Cardiac muscle cell (in vitro differentiated cells and primary cell): ENCODE results near the gene CERT1. TPM values are rescaled to one million over a fixed set of nuclear protein-coding genes. Genes with fewer than 3 reads are reported as not detected.

Source experiments
- DNase-seq, 2 donors: peaks; one replicate each; pipeline versions ENCODE4 v3.0.0 to v3.0.0-alpha.2; 2010 to 2017; ENCODE audit warnings: low read depth in 1 of 2, low spot score in 1 of 2
- H3K27ac ChIP-seq: fragments of 200-600 bp; sonication (generic); 2 replicates; pipeline ENCODE4 v1.5.1; 2016
- H3K27me3 ChIP-seq: fragments of 200-600 bp; sonication (generic); 2 replicates; pipeline ENCODE4 v1.6.0; 2016; ENCODE audit warnings: control low read depth
- H3K36me3 ChIP-seq: fragments of 200-600 bp; sonication (generic); 2 replicates; pipeline ENCODE4 v1.5.1; 2016; ENCODE audit warnings: control low read depth
- H3K4me1 ChIP-seq: fragments of 200-600 bp; sonication (generic); 2 replicates; pipeline ENCODE4 v1.8.1; 2017; ENCODE audit warnings: low read depth, mild to moderate bottlenecking, mixed run types
- H3K4me3 ChIP-seq: fragments of 200-600 bp; sonication (generic); 2 replicates; pipeline ENCODE4 v1.5.1; 2016; ENCODE audit warnings: mild to moderate bottlenecking
- H3K9me3 ChIP-seq: fragments of 200-600 bp; sonication (generic); 2 replicates; pipeline ENCODE4 v1.5.1; 2017; ENCODE audit warnings: low read depth, mild to moderate bottlenecking, control low read depth
- CTCF ChIP-seq: IDR thresholded peaks from 2 replicates; pipeline ENCODE4 v1.5.1; 2012; ENCODE audit warnings: low read depth, mild to moderate bottlenecking, low read length
- polyA plus RNA-seq: library from polyadenylated mRNA; unstranded; fragments of >200 nt; fragmentation: Nextera tagmentation; extraction: Ambion mirVana; gene quantifications from 2 replicates; pipeline ENCODE4 v1.2.1, GENCODE V29; 2016
- total RNA-seq: library from RNA; depleted of rRNA; stranded (reverse); fragments of >200 nt; gene quantifications from 2 replicates; pipeline ENCODE4 v1.2.3, GENCODE V29; 2016

Gene CERT1
- total and polyA plus RNA-seq, 2 experiments from 2014 or later, result 12.8 to 17.5 TPM

DNA sequence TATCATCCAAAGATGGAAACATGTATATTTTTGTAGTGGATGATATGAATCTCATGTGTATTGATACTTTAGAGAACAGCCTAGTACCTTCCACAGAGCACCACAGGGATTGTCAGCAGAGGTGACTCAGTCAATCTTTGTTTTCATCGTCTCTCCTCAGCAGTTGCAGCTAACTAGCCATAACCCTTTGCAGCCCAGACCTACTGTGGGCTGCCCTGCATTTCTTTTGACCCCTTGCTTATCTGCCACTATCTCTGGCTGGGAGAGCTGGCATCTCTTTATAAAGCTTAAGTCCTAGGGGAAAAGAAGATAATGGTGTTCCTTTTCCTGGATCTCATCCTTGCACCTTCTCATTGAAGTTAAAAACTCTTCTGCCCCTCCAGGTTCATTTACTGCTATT is 145.7 kb downstream of the CERT1 start:
- no peak for TF ChIP-seq CTCF
- H3K27me3 ChIP-seq, result no peaks in the 10 kb centered on the region
- H3K36me3 ChIP-seq, result peaks cover 13% of the 10 kb centered on the region
- DNase-seq, result no peak
- no peak overlapping the region for H3K4me3 ChIP-seq
- H3K9me3 ChIP-seq, result no peaks in the 10 kb centered on the region
- H3K27ac ChIP-seq, result no peak overlapping the region
- H3K4me1 ChIP-seq, result no peaks in the 10 kb centered on the region

DNA sequence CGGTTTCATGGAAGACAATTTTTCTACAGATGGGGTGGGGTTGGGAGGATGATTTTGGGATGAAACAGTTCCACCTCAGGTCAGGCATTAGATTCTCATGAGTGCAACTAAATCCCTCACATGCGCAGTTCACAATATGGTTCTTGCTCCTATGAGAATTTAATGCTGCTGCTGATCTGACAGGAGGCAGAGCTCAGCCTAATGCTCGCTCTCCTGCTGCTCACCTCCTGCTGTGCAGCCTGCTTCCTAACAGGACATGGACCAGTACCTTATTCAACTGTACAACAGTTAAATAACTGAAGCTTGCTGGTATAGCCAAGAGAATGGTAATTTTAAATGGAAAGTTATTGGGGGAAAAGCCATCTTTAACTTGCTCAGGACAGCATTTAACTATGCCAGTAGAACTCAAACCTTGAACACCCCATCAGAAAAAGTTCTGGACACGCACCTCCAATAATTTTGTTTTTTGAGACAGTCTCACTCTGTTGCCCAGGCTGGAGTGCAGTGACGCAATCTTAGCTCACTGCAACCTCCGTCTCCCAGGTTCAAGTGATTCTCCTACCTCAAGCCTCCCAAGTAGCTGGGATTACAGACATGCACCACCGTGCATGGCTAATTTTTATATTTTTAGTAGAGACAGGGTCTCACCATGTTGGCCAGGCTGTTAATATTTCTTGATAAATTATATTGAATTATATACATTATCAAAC is 146.7 kb downstream of the CERT1 start:
- H3K9me3 ChIP-seq, result no peaks in the 10 kb centered on the region
- peaks cover 23% of the 10 kb centered on the region for H3K36me3 ChIP-seq
- H3K4me1 ChIP-seq, result no peaks in the 10 kb centered on the region
- TF ChIP-seq CTCF, result no peak
- no peak overlapping the region for H3K27ac ChIP-seq
- H3K4me3 ChIP-seq, result no peak overlapping the region
- no peak for DNase-seq
- no peaks in the 10 kb centered on the region for H3K27me3 ChIP-seq

DNA sequence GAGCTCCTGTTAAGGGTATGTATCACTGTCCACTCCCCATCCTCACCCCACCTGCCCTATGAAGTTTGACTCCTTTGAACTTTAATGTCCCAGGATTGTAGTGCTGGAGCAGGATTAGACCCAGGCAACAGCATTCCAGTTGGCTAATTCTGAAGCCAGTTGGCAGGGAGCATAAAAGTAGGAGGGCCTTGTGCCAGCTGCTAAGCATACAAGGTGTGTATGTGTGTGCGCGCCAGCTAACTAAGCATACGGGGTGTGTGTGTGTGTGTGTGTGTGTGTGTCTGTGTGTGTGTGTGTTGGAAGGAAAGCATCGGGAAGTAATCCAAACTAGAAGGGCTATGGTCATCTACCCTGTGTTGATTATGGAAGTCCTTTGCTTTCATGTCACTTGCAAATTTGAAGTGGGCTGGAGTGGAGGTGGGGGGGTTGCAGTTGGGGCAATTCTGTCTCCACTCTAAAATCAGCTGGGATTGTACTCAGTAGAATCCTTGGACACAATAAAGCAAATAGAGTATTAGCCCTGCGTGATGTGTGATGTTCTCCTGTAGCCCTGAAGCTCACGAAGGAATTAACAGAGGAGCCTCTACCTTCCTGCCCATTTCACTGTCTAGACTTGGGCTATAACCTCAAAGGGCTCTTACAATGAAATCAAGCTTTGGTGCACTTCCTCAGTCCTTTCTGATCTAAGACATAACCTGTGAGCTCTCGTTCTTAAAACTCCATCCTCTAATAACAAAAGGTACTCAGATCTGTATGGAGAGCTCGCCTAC is 147.5 kb downstream of the CERT1 start:
- no peaks in the 10 kb centered on the region for H3K4me1 ChIP-seq
- no peaks in the 10 kb centered on the region for H3K27me3 ChIP-seq
- peaks cover 32% of the 10 kb centered on the region for H3K36me3 ChIP-seq
- no peaks in the 10 kb centered on the region for H3K9me3 ChIP-seq
- no peak for TF ChIP-seq CTCF
- H3K4me3 ChIP-seq, result no peak overlapping the region
- H3K27ac ChIP-seq, result no peak overlapping the region
- DNase-seq, result no peak

DNA sequence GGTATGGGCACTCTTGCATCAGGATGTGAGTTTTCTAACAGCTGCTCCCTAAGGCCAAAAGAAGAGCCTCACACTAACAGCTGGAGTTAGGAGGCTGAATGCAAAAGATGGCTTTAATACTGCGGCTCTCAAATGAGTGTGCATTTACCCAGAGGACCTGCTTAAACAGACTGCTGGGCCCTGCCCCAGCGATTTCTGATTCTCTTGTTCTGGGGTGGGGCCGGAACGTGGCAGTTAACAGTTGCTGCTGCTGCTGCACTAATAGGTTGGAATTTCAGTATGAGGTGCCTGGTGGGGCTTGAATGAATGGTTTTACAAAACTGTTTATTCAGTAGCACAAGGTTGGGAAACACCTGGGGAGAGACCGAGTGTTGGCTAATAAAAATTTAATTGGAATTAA is 148.3 kb downstream of the CERT1 start:
- no peak for DNase-seq
- Histone ChIP-seq H3K36me3 (peaks cover 40% of the 10 kb centered on the region), H3K9me3 (no peaks in the 10 kb centered on the region), H3K4me3 (no peak overlapping the region), H3K4me1 (no peaks in the 10 kb centered on the region), H3K27me3 (no peaks in the 10 kb centered on the region), H3K27ac (peak overlapping the region; percentile 7)
- no peak for TF ChIP-seq CTCF

- no peak for TF ChIP-seq CTCF
- H3K27me3 ChIP-seq, result no peaks in the 10 kb centered on the region
- no peaks in the 10 kb centered on the region for H3K4me1 ChIP-seq
- DNase-seq, result no peak
- H3K4me3 ChIP-seq, result no peak overlapping the region
- H3K27ac ChIP-seq, result peak overlapping the region; percentile 7
- no peaks in the 10 kb centered on the region for H3K9me3 ChIP-seq
- peaks cover 45% of the 10 kb centered on the region for H3K36me3 ChIP-seq
These were observed 148.9 kb downstream of the CERT1 start for GRCh38 chr5:75362474-75362975.
